Breast epithelium (tissue), 3 donors: ENCODE measurements around the gene LZTS2.

Experiments used
- POLR2A ChIP-seq: fragments of 450-650 bp; IDR thresholded peaks from one replicate; pipeline ENCODE4 v1.6.1; 2016; ENCODE audit warnings: antibody characterized with exemption, mild to moderate bottlenecking, moderate library complexity
- POLR2AphosphoS5 ChIP-seq, 3 donors: sonication (generic); formaldehyde crosslinking; IDR thresholded peaks; one replicate each; pipeline ENCODE4 v1.6.1; 2017; ENCODE audit warnings: antibody characterized with exemption in 3 of 3

GRCh38 chr10:100985336-100985735 lies 14.3 kb upstream of the LZTS2 start:
- TF ChIP-seq POLR2A (no peak), POLR2AphosphoS5 (IDR thresholded peaks at IDR 0.05) (no peak)
